HUES6 (cell line): ENCODE data around the gene REV3L.

Experiments used
- H3K27ac ChIP-seq: 2 replicates; pipeline ENCODE4 v1.7.0; 2013; ENCODE audit warnings: low read depth, mild to moderate bottlenecking, low read length, inconsistent platforms
- H3K27me3 ChIP-seq: 2 replicates; pipeline ENCODE4 v1.6.1; 2013; ENCODE audit warnings: low read length; ENCODE audit not compliant: control insufficient read depth, insufficient read depth
- H3K36me3 ChIP-seq: 2 replicates; pipeline ENCODE4 v1.6.1; 2013; ENCODE audit warnings: low read length; ENCODE audit not compliant: control insufficient read depth, insufficient read depth
- H3K4me1 ChIP-seq: 2 replicates; pipeline ENCODE4 v1.6.1; 2013; ENCODE audit warnings: low read length; ENCODE audit not compliant: control insufficient read depth, insufficient read depth
- H3K4me3 ChIP-seq: 2 replicates; pipeline ENCODE4 v1.5.1; 2013; ENCODE audit warnings: low read depth, low read length
- H3K9ac ChIP-seq: one replicate; pipeline ENCODE4 v1.6.1; 2013; ENCODE audit warnings: mild to moderate bottlenecking, low read length
- H3K9me3 ChIP-seq: 2 replicates; pipeline ENCODE4 v1.6.1; 2013; ENCODE audit warnings: low read depth, low read length; ENCODE audit not compliant: control insufficient read depth, insufficient read depth

The REV3L gene, protein sequence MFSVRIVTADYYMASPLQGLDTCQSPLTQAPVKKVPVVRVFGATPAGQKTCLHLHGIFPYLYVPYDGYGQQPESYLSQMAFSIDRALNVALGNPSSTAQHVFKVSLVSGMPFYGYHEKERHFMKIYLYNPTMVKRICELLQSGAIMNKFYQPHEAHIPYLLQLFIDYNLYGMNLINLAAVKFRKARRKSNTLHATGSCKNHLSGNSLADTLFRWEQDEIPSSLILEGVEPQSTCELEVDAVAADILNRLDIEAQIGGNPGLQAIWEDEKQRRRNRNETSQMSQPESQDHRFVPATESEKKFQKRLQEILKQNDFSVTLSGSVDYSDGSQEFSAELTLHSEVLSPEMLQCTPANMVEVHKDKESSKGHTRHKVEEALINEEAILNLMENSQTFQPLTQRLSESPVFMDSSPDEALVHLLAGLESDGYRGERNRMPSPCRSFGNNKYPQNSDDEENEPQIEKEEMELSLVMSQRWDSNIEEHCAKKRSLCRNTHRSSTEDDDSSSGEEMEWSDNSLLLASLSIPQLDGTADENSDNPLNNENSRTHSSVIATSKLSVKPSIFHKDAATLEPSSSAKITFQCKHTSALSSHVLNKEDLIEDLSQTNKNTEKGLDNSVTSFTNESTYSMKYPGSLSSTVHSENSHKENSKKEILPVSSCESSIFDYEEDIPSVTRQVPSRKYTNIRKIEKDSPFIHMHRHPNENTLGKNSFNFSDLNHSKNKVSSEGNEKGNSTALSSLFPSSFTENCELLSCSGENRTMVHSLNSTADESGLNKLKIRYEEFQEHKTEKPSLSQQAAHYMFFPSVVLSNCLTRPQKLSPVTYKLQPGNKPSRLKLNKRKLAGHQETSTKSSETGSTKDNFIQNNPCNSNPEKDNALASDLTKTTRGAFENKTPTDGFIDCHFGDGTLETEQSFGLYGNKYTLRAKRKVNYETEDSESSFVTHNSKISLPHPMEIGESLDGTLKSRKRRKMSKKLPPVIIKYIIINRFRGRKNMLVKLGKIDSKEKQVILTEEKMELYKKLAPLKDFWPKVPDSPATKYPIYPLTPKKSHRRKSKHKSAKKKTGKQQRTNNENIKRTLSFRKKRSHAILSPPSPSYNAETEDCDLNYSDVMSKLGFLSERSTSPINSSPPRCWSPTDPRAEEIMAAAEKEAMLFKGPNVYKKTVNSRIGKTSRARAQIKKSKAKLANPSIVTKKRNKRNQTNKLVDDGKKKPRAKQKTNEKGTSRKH (N-terminal part only)

DNA sequence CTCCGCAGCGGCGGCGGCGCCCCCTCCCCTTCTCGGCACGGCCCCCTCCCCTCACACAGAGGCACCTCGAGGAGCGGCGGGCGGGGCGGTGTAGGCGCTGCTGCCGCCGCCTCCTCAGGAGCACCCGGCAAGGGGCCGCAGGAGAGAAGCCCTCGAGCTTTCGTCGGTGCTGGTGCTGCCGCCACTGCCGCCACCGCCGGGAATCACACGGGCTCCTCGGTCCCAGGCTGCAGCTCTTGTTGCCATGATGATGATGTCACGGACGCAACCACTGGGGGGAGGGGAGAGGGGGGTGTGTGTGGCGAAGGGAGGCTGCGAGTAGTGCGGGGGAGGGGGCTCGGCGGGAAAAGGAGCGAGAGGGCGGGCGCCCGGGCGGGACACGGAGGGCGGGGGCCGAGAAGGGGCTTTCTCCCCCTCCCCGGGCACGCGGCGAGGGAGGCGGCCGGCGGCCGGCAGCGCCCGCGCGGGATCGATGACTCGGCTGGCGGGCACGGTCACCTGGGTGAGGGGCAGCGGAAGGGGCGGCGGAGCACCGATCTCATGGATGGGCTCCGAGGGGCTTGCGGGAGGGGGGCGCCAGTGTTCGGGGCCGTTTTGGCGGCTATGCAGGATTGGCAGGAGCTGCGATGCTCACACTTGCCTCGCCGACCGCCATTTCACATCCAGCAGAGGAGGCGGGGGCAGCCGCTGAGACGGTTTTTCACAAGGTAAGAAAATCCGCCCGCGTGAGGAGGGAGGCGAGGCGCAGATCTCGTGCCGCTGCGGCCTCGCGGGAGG lies at the start of gene REV3L:
Gene REV3L, minus strand, starts transcription at position 260 of the 777 bp plus-strand sequence. CDS start 330 bp downstream, outside the sequence.
- Histone ChIP-seq H3K4me3 (peak within 1 kb of the TSS; percentile 94), H3K27ac (peak within 1 kb of the TSS; percentile 96), H3K36me3 (peaks cover 10% of the 10 kb centered on the region), H3K9ac (peak within 1 kb of the TSS; percentile 99), H3K9me3 (peaks cover 8% of the 10 kb centered on the region), H3K27me3 (peaks cover 36% of the 10 kb centered on the region), H3K4me1 (peaks cover 24% of the 10 kb centered on the region)

DNA sequence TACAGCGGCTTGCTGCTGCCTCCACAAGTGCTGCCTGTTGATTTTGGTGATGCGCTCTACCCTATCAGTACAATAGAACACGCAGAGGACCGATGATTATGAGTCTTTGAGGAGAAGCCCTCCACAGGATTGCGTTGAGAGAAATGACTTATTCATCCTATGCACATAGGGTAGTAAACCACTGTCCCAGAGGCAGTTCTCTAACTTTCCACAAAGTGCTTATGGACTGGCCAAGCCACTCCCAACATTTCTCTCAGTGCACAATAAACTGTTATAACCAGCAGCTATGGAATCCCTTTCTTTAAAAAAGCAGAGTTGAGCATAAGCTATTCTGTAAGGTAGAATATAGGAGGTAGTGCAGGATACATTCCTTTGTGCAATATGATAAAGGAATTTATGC lies 48.2 kb upstream of the REV3L start:
- no peak overlapping the region for H3K4me3 ChIP-seq
- no peaks in the 10 kb centered on the region for H3K9me3 ChIP-seq
- peaks cover 16% of the 10 kb centered on the region for H3K4me1 ChIP-seq
- no peak overlapping the region for H3K9ac ChIP-seq
- H3K27ac ChIP-seq = no peak overlapping the region
- no peaks in the 10 kb centered on the region for H3K27me3 ChIP-seq
- no peaks in the 10 kb centered on the region for H3K36me3 ChIP-seq

DNA sequence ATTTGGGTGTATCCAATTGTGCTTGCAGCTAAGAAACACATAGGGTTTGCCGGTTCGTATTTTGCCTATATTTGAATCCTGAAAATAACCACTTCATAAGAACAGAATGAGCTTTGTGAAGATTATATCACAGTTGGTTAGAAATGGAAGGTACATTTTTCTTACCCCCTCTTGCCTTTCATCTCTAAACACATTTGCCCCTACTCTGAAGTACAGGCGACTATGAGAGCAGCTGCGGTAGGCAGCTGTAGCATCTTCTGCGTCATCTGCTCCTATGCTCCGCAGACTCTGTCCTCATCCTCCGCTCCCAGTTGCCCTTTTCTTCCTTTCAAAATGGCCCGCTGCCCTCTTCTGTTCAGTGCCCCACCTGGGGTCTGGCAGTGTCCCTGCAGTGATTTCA lies 47.6 kb upstream of the REV3L start:
- Histone ChIP-seq H3K27me3 (no peaks in the 10 kb centered on the region), H3K4me1 (peaks cover 16% of the 10 kb centered on the region), H3K9me3 (no peaks in the 10 kb centered on the region), H3K4me3 (no peak overlapping the region), H3K9ac (no peak overlapping the region), H3K36me3 (no peaks in the 10 kb centered on the region), H3K27ac (no peak overlapping the region)

DNA sequence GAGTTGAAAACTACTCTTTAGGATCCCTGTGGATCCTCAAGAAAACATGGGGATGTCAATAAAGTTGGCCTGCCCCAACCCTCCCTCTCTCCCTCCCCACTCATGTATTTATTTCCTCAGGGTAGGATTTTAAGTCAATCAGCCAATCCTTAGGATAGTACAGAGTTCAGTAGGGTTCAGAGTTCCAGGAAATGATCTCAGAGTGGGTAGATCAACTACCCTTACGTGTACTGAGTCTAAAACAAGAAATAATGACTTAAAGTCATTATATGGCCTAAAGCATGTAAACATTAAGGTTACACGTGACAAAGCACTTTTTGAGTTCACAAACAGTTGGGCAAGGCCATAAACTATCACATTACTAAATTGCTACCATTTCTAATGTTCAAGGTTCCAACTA lies 47.2 kb upstream of the REV3L start:
- Histone ChIP-seq H3K36me3 (no peaks in the 10 kb centered on the region), H3K9me3 (no peaks in the 10 kb centered on the region), H3K9ac (no peak overlapping the region), H3K27ac (no peak overlapping the region), H3K4me1 (peaks cover 16% of the 10 kb centered on the region), H3K27me3 (no peaks in the 10 kb centered on the region), H3K4me3 (no peak overlapping the region)

DNA sequence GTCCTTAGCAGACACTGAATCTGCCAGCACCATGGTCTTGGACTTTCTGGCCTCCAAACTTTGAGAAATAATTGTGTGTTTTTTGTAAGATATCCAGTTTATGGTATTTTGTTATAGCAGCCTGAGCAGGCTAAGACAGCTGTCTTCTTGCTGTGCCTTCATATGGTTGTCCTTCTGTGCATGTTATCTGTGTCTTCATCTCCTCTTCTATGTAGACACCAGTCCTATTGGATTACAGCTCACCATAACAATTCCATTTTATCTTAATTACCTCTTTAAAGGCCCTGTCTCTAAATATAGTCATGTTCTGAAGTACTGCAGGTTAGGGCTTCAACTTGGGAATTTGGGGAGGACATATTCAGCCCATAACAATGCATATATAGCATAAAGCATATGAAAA lies 44.3 kb upstream of the REV3L start:
- Histone ChIP-seq H3K36me3 (no peaks in the 10 kb centered on the region), H3K4me1 (peaks cover 24% of the 10 kb centered on the region), H3K27ac (no peak overlapping the region), H3K27me3 (no peaks in the 10 kb centered on the region), H3K4me3 (no peak overlapping the region), H3K9ac (no peak overlapping the region), H3K9me3 (no peaks in the 10 kb centered on the region)

DNA sequence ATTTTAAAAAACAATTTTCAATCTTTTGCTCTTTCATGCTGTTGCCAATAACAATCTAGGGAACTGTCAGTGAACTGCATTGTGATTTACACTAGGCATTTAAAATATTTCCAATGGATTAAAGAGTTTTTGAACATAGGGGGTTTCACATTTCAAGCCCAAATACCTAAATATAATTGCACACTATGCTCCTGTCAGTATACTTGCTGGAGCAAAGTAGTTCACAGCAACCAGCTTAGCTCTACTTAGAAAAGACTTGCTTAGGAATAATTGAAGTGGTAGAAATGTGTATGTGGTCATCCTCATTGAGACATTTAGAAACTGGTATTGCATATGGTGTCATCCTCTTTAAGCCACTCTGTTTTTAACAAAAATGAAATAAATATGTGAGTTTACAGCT lies 41.7 kb upstream of the REV3L start:
- H3K27me3 ChIP-seq = no peaks in the 10 kb centered on the region
- no peaks in the 10 kb centered on the region for H3K9me3 ChIP-seq
- peaks cover 19% of the 10 kb centered on the region for H3K4me1 ChIP-seq
- no peak overlapping the region for H3K27ac ChIP-seq
- no peak overlapping the region for H3K4me3 ChIP-seq
- no peaks in the 10 kb centered on the region for H3K36me3 ChIP-seq
- H3K9ac ChIP-seq = no peak overlapping the region

DNA sequence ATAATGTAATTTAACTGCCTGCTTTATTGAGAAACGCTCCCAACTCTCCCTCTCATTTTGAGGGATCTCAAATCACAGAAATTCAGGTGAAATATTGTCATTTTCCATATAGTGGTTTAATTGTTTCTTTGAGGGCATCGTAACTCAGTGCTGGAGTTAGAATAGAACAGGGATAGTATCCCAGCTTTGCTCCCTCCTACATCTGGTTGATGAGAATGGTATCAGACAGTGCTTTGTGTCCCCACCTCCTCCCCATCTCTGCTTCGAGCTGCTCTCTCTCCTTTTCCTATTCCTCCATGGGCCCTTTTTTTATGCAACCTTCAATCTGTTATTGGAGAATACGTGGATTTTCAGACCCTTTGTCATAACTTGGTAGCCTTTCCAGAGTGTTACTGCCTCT lies 41.2 kb upstream of the REV3L start:
- Histone ChIP-seq H3K4me3 (no peak overlapping the region), H3K27ac (no peak overlapping the region), H3K9me3 (no peaks in the 10 kb centered on the region), H3K4me1 (peaks cover 19% of the 10 kb centered on the region), H3K36me3 (no peaks in the 10 kb centered on the region), H3K27me3 (no peaks in the 10 kb centered on the region), H3K9ac (no peak overlapping the region)

DNA sequence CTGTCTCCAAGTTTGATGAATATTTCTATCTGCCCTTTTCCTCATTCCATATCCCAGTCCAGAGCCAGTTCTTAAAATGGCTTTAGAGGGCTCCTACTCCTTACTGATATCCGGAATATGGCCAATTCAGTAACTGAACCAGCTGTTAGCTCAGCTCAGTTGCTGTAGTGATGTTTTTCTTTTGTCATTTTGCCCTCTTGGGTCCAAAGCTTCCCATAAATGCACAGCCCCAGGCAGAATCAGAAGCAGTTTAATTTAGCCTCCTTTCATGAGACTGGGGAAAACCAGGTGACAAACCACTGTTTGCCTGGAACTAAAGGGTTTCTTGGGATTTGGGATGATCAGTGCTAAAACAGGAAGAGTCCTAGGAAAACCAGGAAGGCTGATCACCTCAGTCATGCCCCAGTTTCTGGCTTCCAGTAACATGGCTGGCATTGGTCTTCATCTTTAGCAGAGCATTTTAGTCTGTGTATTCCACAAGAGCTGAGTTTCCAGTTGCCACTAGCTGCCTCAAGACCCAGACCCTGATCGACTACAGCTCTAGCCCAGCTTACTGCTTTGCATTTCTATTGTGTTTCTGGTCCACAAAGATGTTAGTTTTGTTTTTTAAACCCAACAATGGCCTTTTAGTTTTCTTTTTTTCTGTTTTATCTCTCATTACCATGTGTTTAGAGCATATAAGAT lies 40.6 kb upstream of the REV3L start:
- Histone ChIP-seq H3K27ac (no peak overlapping the region), H3K9me3 (no peaks in the 10 kb centered on the region), H3K36me3 (no peaks in the 10 kb centered on the region), H3K27me3 (no peaks in the 10 kb centered on the region), H3K4me1 (peaks cover 19% of the 10 kb centered on the region), H3K4me3 (no peak overlapping the region), H3K9ac (no peak overlapping the region)

DNA sequence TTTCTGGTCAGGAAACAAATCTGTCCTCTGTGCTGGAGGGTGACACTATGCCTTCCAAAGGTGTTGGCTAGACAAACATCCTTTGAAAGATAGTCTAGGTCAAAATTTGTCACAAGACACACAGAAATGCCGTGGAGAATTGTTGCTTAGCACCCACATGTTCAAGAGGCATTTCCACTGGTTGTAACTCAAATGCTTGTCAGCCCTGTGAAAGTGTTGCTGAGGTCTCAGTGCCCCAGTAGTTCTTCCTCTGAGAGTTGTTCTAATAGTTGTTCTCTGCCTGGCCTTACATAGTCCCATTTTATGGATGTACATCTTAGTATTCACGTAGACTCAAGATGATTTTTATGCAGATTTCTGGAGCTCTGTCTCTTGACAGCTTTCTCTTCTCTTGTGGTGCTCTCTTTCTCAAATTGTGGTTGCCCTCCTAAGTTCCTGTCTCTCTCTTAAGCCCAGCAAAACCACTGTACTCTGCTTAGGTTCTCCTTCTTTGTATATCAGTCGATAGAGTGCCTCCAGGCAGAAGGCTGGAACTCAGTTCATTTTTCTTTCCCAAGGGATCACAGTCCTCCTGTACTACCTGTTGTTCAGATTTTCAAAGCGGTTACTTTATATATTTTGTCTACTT lies 39.5 kb upstream of the REV3L start:
- Histone ChIP-seq H3K4me1 (peaks cover 25% of the 10 kb centered on the region), H3K27ac (no peak overlapping the region), H3K27me3 (no peaks in the 10 kb centered on the region), H3K9me3 (no peaks in the 10 kb centered on the region), H3K4me3 (no peak overlapping the region), H3K9ac (no peak overlapping the region), H3K36me3 (no peaks in the 10 kb centered on the region)
